Measurements from ENCODE around the gene NT5C. TPM values are rescaled to one million over a fixed set of nuclear protein-coding genes. Genes with fewer than 3 reads are reported as not detected.

Gene NT5C
- 10 to 100 TPM; 10.5 to 35.1 (median 12.6) TPM for total RNA-seq
- long read RNA-seq, transcript NT5C-201 (5 exons, 954 nt), result major isoform, 7 of 12 reads
- long read RNA-seq, partial matches to known transcripts, result 0 of 12 reads
- long read RNA-seq, other reads (novel, unspliced or antisense), result 0 of 12 reads

- Histone ChIP-seq H3K27ac (peak within 1 kb of the TSS; percentile 66 to 85 (median 69)), H3K4me3 (peak within 1 kb of the TSS; percentile 80 to 94 (median 87)), H3K9me3 (no peaks in the 10 kb centered on the region), H3K36me3 (no peaks in the 10 kb centered on the region), H3K27me3 (no peaks in the 10 kb centered on the region), H3K4me1 (peaks cover 0 to 6% (median 0%) of the 10 kb centered on the region in 4 donors)
- TF ChIP-seq, protein P1, sequence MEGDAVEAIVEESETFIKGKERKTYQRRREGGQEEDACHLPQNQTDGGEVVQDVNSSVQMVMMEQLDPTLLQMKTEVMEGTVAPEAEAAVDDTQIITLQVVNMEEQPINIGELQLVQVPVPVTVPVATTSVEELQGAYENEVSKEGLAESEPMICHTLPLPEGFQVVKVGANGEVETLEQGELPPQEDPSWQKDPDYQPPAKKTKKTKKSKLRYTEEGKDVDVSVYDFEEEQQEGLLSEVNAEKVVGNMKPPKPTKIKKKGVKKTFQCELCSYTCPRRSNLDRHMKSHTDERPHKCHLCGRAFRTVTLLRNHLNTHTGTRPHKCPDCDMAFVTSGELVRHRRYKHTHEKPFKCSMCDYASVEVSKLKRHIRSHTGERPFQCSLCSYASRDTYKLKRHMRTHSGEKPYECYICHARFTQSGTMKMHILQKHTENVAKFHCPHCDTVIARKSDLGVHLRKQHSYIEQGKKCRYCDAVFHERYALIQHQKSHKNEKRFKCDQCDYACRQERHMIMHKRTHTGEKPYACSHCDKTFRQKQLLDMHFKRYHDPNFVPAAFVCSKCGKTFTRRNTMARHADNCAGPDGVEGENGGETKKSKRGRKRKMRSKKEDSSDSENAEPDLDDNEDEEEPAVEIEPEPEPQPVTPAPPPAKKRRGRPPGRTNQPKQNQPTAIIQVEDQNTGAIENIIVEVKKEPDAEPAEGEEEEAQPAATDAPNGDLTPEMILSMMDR (IDR thresholded peaks at IDR 0.05), result peak; percentile 58 to 73 (median 72)
- TF ChIP-seq POLR2A (IDR thresholded peaks at IDR 0.05), result peak; percentile 59
- intact Hi-C loops (cut with DNase I), result no loop called here
- ATAC-seq, result peak; percentile 85 to 93 (median 89)
- WGBS (ENCODE audit: insufficient coverage, low coverage, low lambda C conversion rate, missing lambda C conversion rate), result 0% methylated on average over 5 of the region's 82 CpGs
- peak; percentile 81 to 84 (median 82) for DNase-seq
Measured at GRCh38 chr17:75131278-75132017, at the start of gene NT5C. Gene NT5C (minus strand): TSS chr17:75131742. CDS start chr17:75131707, 35 bp downstream.

- WGBS (ENCODE audit: insufficient coverage, low coverage, low lambda C conversion rate, missing lambda C conversion rate), result 6% methylated on average over 8 of the region's 8 CpGs
- Histone ChIP-seq H3K27ac (peak overlapping the region in 2 of 3 donors; percentile 96), H3K27me3 (no peaks in the 10 kb centered on the region), H3K9me3 (no peaks in the 10 kb centered on the region), H3K4me3 (peak overlapping the region; percentile 85 to 97 (median 90)), H3K4me1 (peaks cover 0 to 16% (median 6%) of the 10 kb centered on the region in 4 donors), H3K36me3 (peaks cover 0 to 29% (median under 1%) of the 10 kb centered on the region in 4 donors)
- TF ChIP-seq, protein P1 (IDR thresholded peaks at IDR 0.05), result no peak
- TF ChIP-seq POLR2A (IDR thresholded peaks at IDR 0.05), result no peak
- intact Hi-C loops (cut with DNase I), result no loop called here
- ATAC-seq, result no peak
- DNase-seq, result no peak
Measured at GRCh38 chr17:75181110-75181509, 49.6 kb upstream of the NT5C start.

- no peak for TF ChIP-seq POLR2A (IDR thresholded peaks at IDR 0.05)
- TF ChIP-seq, protein P1 (IDR thresholded peaks at IDR 0.05), result no peak
- Histone ChIP-seq H3K4me1 (peaks cover 0 to 16% (median 6%) of the 10 kb centered on the region in 4 donors), H3K9me3 (no peaks in the 10 kb centered on the region), H3K36me3 (peaks cover 0 to 56% (median 14%) of the 10 kb centered on the region in 4 donors), H3K4me3 (no peak overlapping the region), H3K27me3 (no peaks in the 10 kb centered on the region), H3K27ac (no peak overlapping the region)
- ATAC-seq (no peak), DNase-seq (peak in 1 of 3 donors; percentile 23)
- intact Hi-C loops (cut with DNase I), result no loop called here
- 90% methylated on average over 5 of the region's 6 CpGs for WGBS (ENCODE audit: insufficient coverage, low coverage, low lambda C conversion rate, missing lambda C conversion rate)
Measured at GRCh38 chr17:75178453-75178852, 46.9 kb upstream of the NT5C start.

- intact Hi-C loops (cut with DNase I), result no loop called here
- ATAC-seq, result no peak
- Histone ChIP-seq H3K27me3 (no peaks in the 10 kb centered on the region), H3K4me1 (peaks cover 0 to 16% (median 6%) of the 10 kb centered on the region in 4 donors), H3K36me3 (peaks cover 0 to 73% (median 20%) of the 10 kb centered on the region in 4 donors), H3K9me3 (no peaks in the 10 kb centered on the region), H3K4me3 (no peak overlapping the region), H3K27ac (no peak overlapping the region)
- TF ChIP-seq POLR2A (IDR thresholded peaks at IDR 0.05), result no peak
- TF ChIP-seq, protein P1 (IDR thresholded peaks at IDR 0.05), result no peak
- WGBS (ENCODE audit: insufficient coverage, low coverage, low lambda C conversion rate, missing lambda C conversion rate), result 69% methylated on average over 4 of the region's 5 CpGs
- DNase-seq, result no peak
Measured at GRCh38 chr17:75176625-75177024, 45.1 kb upstream of the NT5C start.

All from right lobe of liver (tissue), 6 donors.